CD1c-positive myeloid dendritic cell (primary cell): ENCODE measurements around the gene APOBEC3C.
"Not testable (repeated sequence)": the region's sequence is repeated elsewhere in the genome, so short reads cannot be mapped to it uniquely, and the experiment has no call there.

Experiments used
- DNase-seq: peaks from one replicate; pipeline ENCODE4 v3.0.0-alpha.2; 2016; ENCODE audit errors: extremely low spot score

APOBEC3C gene

GRCh38 chr22:39020021-39020651, 6.1 kb downstream of the APOBEC3C start:
- DNase-seq = not testable (repeated sequence)

GRCh38 chr22:39021552-39022250, 7.6 kb downstream of the APOBEC3C start:
- DNase-seq = no peak

GRCh38 chr22:39024519-39025308, 10.7 kb downstream of the APOBEC3C start:
- no peak for DNase-seq

- DNase-seq = no peak
Observed at GRCh38 chr22:39026509-39027150, 12.6 kb downstream of the APOBEC3C start.

GRCh38 chr22:39027717-39028116, 13.7 kb downstream of the APOBEC3C start:
- no peak for DNase-seq

GRCh38 chr22:39028281-39028680, 14.2 kb downstream of the APOBEC3C start:
- no peak for DNase-seq

GRCh38 chr22:39029227-39029626, 15.2 kb downstream of the APOBEC3C start:
- DNase-seq = no peak

- no peak for DNase-seq
Observed at GRCh38 chr22:39030705-39031104, 16.6 kb downstream of the APOBEC3C start.

- DNase-seq = not testable (repeated sequence)
Observed at GRCh38 chr22:39031434-39032295, 17.6 kb downstream of the APOBEC3C start.

- DNase-seq = not testable (repeated sequence)
Observed at GRCh38 chr22:39037071-39037470, 23.0 kb downstream of the APOBEC3C start.

GRCh38 chr22:39039306-39040126, 25.5 kb downstream of the APOBEC3C start:
- no peak for DNase-seq

GRCh38 chr22:39040155-39040537, 26.1 kb downstream of the APOBEC3C start:
- DNase-seq = peak; percentile 27

- peak; percentile 30 for DNase-seq
Observed at GRCh38 chr22:39040538-39041296, 26.7 kb downstream of the APOBEC3C start, which contains the start of gene APOBEC3F. APOBEC3F (plus strand) TSS chr22:39040864; CDS start chr22:39040961, 97 bp downstream.

GRCh38 chr22:39041908-39042307, 27.9 kb downstream of the APOBEC3C start:
- DNase-seq = no peak

GRCh38 chr22:39043063-39043462, 29.0 kb downstream of the APOBEC3C start:
- not testable (repeated sequence) for DNase-seq

GRCh38 chr22:39045136-39045535, 31.1 kb downstream of the APOBEC3C start:
- not testable (repeated sequence) for DNase-seq

GRCh38 chr22:39049486-39049885, 35.4 kb downstream of the APOBEC3C start:
- not testable (repeated sequence) for DNase-seq

- DNase-seq = not testable (repeated sequence)
Observed at GRCh38 chr22:39051844-39052495, 37.9 kb downstream of the APOBEC3C start.

GRCh38 chr22:39055658-39056057, 41.6 kb downstream of the APOBEC3C start:
- DNase-seq = no peak
